Renal pelvis (tissue), 4 donors: ENCODE data around the gene TNS1. TPM values are rescaled to one million over a fixed set of nuclear protein-coding genes. Genes with fewer than 3 reads are reported as not detected.

ENCODE experiments used
- DNase-seq: peaks from one replicate; pipeline ENCODE4 v3.0.0-alpha.2; 2013
- polyA plus RNA-seq, 3 donors: library from polyadenylated mRNA; unstranded; fragments of 120-200 nt; gene quantifications; one replicate each; pipeline ENCODE4 v1.2.1, GENCODE V29; 2013; ENCODE audit not compliant: insufficient read length in 3 of 3

The TNS1 gene
- polyA plus RNA-seq, 3 donors = 56.6 to 75.9 (median 67.8) TPM

DNA sequence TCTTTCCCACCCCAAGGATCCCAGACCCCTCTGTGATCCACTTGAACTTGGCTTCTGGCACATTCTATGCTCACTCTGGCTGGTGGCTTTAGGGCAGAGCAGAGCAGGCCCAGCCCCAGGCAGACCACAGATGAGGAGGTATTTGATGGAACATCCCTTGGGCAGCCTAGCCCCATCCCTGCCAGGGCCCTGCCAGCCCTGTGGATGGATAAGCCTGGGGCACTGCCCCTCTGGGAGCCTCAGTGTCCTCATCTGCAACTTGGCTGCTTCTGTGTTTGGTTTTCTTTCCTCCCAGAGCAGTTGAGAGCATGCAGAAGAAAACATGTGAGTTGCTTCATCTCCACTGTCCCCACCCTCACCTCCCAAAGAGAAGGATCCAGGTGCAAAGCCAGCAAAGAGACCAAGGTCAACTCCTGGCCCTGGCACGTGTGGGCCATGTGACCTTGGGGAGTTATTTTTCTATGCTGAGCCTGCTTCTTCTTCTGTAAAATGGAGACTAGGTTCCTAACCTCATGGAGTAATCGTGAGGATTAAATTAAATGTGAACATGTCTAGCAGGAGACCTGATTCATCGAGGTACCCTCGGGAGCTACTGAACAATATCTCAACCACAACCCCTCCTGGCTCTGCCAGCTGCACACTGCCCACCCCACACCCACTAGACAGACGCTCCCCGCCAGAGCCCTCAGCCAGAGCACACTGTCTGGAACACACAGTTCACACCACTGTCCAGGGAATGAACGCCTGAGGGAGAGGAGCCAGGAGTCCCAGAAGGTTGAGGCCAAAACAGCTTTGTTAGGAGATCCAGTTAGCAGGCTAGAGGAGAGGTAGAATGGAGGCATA is 14.6 kb upstream of the TNS1 start:
- no peak for DNase-seq

DNA sequence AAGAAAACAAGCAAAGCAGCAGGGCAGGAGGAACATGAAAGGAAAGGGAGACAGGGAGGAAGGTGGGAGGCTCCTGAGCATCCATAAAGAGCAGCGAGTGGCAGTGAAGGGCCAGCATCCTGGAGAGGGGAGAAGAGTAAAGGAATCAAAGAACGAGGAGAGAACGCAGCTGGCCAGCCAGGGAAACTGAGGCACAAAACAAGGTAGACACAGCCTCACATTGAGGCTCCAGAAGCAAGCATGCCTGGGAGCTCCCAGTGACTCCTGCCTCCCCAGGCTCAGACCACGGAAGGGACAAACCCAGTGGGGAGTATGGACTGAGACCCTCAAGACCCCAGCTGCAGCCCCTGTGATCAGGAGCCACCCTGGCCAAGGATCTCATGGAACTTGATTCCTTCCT is 14.0 kb upstream of the TNS1 start:
- DNase-seq = no peak

DNA sequence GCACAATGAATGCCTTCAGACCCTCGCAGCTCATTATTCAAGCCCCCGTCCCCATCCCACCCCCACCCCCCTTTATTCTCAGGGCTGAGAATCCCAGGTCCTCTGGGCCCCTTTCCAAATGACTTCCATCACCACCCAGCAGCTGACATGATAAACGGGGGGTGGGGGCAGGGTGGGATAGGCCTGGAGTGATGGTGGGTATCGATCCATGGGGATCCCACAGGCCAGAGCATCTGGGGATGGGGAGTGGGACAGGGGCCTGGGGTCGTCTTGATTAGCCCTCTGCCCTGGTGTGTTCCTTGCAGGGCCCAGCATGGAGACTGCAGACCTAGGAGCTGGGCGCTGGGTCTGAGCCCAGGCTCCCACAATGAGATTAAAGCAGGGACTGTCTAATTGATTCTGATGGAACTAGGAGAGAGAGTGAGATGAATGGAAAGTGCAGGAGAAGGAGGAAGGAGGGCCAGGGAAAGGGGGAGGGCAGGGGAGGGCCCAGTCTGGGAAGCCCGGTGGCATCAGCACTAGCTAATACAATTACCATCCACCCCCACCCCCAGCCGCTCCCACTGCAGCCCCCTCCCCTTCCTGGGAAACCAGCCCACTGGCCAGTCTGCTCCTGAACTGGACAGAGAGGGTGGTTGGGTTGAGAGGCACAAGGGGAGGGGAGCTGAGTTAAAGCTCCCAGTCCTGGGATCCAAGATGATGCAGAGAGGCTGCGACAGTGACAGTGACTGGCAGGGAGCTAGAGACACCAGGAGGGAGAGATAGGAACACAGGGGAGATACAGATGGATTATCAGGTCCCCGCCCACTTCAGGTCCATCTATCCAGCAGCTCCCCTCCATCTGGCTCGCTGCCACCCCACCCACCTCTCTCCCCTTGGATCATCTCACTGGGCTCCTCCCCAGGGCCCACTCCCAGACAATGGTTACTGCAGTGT is 13.1 kb upstream of the TNS1 start:
- no peak for DNase-seq

DNA sequence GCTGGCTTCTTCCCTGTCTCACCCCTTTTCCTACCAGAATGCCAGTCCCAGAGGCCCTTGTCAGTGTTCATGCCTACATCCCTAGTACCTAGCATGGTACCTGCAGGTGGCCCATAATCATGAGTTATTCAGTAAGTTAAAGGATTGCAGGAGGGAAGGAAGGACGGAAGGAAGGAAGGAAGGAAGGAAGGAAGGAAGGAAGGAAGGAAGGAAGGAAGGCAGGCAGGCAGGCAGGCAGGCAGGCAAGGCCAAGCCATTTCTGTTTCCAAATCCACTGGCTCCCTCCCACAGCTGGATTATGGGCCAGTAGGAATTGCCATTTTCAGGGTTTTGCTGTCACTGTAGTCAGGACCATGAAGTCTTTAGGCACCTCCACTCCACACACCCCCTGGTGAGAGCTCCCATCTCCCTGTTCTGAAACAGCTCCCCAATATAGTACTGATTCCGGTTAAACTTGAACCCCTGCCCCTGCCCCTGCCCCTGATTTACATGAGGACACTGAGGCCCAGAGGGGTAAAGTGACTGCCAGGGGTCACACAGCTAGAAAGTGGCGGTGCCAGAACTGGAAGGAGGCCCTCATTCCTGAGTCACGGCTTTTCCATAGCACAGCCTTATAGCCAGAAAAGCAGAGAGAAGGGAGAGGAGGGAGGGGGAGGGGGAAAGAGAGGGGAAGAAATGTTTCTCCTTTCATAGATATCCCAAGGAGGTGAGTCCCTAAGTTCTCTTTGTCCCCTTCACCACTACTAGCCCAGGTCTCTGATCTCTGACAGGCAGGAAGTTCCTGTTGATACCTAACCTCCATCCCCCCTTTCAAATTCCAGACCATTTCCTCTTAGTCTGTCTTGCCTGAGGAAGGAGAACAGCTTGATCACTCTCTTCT is 12.2 kb upstream of the TNS1 start:
- DNase-seq = no peak

DNA sequence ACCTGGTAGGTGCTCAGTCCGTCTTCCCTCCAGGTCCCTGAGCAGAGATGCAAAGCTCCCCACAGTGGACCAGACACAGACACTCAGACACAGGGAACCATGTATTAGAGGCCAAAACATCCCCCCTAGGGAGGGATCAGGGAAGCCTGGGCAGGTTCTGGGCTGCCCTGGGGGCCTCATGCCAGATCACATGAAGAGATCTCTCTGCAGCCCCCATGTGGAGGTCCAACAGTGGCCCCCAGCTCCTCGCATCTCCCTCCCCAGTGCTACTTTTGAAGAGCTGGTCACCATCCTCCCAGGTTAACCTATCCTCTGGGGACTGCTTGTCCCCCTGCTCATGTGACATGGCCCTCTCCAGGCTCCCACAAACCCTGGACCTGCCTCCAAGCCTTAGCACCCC is 10.5 kb upstream of the TNS1 start:
- no peak for DNase-seq

DNA sequence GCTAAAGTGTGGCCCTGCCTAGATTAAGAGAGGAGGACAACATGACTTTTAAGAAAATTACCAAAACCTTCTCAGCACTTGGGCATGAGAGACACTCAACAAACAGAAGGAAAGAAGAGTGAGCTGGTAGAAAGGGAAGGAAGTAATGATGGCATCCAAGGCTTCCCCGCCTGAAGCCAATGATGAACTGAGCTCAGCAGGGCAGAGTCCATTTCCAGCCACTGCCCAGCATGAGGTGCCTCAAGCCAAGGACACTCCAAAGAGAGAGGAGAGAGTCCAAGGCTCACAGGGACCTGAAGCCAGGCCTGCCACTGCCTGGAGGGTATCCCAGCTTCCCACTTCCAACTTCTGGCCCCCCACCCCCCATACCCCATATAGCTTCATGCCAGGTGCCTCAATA is 9.5 kb upstream of the TNS1 start:
- no peak for DNase-seq

DNA sequence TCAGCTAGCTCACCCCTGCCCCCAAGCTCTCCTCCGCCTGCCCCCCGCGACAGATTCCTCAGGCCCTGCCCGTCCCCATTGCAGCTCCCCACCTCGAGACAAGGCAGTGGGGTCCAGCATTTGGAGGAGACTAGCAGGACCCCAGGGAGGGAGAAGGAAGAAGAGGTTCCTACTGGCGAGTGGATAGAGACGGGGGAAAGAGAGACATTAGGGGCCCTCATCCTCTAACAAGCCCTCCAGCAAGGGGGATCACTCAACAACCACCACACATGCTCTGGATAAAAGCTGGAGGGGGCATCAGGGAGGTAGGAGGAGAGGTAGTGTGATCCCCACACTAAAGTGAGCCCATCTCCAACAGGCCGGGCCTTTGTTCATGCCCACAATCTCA is 8.9 kb upstream of the TNS1 start:
- DNase-seq = no peak

DNA sequence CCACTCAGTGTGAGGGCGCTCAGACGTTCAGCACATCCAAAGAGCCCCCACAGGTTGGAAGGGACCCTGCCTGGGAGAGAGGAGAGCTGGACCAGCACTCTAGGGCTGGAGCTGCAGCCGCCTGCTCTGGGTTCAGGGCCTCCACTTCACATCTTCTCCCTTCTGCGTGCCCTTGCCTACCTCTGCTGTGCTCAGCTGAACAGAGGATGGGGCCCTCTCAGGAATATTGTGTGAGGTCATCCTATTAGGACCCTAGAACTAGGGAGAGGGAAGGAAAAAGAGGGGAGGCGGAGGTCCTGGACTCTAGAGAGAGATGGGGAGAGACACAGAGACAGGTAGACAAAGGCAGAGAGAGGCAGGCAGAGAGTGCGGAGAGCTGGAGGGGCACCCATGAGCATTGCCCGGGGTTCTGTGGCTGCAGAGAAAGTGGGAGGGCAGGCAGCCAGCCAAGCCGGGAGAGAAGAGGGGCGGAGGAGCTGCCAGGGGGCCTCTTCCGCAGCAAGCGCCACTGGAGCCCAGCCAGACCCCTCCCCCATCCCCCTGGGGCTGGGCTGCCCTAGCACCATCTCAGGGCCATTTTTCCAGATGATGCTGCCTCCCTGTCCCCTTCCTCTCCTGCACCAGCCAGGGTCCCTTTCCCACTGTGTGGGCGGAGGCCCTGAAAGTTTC is 8.3 kb upstream of the TNS1 start:
- DNase-seq = no peak

DNA sequence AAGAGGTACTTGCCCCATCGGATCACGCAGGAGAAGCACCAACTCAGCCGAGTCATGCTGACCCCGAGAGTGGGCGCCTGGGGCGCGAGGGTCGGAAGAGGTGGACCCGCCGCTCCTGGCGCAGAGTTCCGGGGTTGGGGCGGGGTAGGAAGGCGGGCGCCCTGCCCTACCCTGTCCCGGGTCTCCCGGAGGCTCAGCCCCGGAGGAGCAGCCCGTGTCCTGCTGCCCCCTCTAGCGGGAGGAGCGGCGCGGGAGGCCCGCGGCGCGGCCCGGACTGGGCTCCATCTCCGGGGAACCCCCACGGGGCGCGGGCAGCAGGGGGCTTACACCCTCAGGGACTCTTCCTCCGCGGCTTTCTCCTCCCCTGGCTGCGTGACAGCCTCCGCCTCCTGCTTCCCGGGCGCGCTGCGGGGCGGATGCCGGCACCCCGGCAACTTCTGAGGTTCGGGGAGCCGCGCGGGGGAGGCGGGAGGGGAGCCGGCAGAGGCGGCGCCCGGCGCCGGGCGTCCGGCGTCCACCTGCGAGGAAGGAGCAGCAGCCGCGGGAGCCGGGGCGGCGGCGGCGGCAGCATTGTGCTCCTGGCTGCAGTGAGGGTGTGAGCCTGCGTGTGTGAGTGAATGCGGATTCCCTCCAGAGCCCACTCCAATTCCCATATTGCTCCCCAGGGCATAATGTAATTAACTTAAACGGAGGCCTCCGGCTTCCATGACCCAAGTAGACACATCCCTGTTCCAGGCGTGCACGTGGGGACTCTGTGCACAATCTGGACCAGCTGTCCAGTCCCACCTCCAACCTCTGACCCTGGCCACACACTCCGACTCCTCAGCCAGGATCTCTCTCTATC is 7.6 kb upstream of the TNS1 start:
- DNase-seq = no peak

DNA sequence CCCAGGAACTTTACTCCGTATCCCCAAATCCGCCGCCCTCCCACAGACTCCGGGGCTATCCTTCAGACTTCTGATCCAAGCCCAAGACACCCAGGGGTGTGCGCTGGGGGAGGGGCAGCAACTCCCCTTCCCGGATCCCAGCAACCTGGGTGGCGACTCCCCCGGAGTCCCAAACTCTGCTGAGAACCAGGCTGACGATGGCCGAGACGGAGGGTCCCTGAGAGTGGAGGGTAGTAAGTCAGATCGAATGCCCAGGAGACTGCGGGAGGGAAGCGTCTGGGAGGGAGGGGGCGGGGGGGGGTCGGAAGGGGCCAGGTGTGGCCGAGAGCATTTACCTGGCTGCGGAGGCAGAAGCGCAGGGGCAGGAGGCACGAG is 7.0 kb upstream of the TNS1 start:
- DNase-seq = no peak

DNA sequence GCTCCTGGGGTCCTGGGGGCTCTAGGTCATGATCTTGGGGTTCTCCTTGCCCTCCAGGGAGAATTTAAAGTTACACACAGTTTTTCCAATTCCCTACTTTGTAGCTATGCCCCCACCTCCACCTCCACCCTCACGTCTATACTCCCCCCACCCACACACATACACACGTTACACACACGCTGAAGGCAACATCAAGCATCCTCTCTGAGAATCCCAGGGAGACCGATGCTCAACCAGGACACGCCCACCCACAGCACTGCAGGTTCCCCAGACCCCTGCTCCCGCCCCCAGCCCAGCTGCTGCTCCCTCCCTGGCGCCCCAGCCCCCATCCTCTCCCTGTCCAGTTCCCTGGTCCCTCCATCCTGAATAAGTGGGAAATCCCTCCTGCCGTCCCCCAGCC is 6.4 kb upstream of the TNS1 start:
- no peak for DNase-seq

DNA sequence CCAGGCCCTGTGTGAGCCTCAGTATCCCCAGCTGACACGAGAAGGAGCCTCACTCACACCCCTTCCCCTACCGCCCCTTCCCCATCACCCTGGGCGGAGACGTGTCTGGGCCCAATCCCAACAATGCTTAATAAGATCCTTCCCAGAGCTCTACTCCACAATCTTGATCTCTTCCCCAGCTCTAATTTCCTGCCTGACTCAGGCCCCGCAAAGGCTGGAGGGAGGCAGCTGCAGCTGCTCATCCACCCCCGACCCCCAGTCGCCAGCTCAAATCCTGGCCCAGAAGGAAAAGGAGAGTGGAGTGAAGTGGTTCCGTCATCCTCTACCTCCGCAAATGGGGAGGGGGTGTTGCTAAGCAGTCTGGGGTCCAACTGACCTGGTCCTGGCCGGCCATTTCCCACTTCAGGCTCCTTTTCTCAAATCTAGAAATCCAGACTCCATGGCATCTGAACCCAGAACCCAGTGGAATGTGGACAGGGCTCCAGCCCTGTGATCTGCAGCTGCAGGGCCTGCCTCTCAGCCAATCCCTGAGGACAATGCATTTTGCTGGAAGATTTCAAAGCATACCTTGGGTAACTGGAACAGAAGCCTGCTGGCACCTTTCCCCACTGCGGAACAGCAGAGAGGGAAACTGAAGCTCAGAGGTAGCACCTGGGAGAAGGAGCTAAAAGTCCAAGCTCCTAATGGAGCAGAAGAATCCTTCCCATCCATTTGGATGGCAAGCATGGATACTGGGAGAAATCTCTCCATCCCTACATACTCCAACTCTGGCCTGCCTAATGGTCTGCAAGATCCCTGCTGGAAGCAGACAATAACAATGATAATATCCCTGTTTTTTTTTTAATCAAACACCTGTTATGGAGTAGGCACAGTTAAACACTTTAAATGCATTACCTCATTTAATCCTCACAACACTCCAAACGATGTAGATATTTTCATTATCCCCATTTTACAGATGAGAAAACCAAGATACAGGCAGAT is 5.6 kb upstream of the TNS1 start:
- DNase-seq = no peak

DNA sequence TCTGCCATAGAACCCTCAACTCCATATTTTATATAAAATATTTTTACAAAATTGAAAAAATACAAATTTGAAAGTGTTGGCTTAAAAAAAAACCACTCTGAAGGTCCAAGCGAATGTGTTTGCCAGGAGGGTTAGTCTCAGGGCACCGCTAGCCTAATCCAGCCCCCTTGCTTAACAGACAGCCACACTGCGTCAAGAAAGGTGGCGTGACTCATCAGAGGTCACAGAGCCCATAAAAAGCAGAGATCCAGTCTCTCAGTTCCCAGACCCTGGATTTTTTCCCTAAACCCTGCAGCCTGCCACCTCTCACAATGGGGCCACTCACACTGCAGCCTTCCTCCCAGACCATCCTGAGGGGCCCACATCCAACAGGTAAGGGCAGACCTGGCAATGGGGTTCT is 3.9 kb upstream of the TNS1 start:
- DNase-seq = no peak

DNA sequence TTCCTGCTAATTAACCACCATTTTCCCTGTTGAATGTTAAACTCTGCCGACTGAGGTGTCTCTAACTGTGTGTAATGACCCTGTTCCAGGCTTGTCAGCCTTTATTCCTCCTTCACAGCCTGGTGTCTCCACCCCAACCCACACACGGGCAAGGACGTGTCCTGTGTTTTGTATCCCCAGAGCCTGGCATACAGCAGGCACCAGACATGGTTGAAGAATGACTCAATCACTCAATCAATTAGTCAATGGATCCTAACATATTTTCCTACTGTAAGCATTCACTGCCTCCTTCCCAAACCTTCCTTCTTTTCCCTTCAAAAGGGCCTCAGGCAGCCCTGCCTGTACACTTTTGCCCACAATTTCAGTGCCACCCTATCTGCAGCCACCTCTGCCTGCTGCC is 2.7 kb upstream of the TNS1 start:
- DNase-seq = no peak

DNA sequence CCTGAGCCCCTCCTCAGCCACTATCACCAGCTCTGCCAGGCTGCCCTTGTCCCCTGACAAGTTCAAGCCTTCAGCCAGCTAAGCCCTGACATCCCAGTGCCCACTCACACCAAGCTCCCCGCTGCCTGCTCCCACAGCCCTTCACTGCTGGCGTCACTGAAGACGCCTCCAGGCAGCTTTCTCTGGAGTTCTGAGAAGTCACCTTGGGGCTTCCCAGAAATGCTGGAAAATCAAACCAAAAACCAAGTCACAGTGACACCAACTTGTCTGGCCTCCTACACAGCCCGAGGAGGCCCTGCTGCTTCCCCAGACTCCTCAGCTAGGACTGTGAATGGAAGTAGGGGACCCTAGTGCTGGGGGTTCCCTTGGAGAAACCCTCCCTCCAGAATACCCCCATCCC is 2.2 kb upstream of the TNS1 start:
- DNase-seq = no peak

DNA sequence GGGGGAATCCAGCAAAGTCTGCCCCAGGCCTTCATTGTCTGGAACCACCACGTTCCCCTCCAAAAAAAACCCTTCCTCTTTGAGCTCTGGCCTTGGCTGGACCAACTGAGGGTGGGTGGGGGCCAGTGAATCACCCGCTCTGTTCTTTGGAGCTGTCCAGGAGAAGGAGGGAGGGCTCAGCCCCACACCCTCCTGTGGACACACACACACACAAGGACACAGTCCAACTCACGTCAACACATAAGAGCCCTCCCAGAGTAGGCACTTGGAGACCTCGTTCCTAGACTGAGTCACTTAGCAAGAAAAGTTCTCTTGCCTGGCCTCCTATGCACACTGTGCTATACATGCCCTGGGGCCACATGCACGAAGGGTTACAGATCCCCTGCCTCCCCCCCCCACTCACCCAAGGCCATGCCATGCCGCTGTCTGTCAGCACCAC is 1.2 kb upstream of the TNS1 start:
- DNase-seq = no peak

DNA sequence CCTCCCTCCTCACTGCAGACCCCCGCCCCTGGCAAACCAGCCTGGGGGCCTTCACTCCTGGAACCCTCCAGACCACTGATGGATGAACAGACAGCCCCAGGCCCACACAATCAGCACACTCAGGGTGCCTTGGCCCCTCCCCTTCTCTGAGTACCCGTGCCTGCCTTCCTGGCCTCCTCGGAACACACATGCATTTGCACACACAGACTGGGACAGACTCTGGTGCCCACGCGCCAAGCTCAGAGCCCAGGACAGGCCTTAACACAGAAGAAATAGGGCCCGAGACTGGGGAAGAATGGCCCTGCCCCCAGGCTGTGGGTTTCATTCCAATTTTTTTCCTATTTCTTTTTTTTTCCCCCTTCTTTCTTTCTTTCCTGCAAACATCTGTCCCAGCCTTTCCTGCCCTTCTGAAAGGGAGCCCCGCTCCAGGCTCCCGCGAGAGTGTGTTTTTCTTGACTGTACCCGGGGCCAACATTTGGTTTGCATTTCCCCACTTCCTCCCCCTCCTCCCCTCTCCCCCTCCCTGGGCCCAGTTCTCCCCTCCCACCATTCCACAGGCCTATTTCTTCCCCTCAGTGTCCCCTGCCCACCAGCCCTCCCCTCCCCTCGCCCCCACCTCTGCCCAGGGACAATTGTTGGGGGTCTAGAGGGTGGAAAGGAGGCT is 618 bp upstream of the TNS1 start:
- no peak for DNase-seq

DNA sequence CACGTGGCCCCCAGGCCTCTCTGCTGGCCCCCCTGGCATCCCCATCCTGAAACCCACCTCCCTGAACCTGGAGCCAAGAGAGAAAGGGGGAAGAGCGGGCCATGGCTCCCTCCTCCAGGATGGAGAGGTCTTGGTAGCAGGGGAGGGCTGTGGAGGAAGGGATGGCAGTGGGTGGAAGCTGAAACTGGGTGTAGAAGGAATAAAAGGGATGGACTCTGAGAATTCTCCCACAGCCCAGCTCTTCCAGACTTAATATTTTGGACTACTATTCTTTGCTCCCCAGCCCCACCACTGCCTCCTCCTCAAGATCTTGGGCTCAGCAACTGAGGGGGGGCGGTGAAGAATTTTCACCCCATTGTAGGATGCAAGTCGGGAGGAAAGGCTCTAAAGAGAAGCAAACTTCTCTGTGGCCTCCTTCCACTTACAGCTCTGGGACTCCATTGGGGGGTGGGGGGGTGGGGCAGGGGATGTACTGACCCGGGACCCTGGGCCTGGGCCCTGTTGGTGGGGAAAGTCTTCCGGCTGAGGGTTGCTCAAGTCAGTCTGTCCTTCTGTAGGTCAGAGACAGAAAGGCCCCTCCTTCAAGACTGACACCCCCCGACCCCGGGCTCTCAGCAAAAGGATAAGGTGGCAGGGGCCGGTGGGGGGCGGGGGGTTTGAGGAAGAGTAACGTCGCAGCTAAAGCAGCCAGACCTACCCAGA is 501 bp downstream of the TNS1 start:
- DNase-seq = no peak
